GM23338 (cell line): ENCODE results near the gene TMEM255B. TPM values are rescaled to one million over a fixed set of nuclear protein-coding genes. Genes with fewer than 3 reads are reported as not detected.

Source experiments
- ATAC-seq: fragments of 200-7000 bp; cut with Tn5 transposase; 3 replicates; pipeline ENCODE4 v1.9.1; 2020
- DNase-seq: peaks from one replicate; pipeline ENCODE4 v3.0.0-alpha.2; 2015; ENCODE audit warnings: low spot score
- H2AFZ ChIP-seq: fragments of 200-600 bp; sonication (generic); 2 replicates; pipeline ENCODE4 v1.8.0; 2016; ENCODE audit warnings: antibody characterized with exemption, mild to moderate bottlenecking, moderate library complexity
- H3F3A ChIP-seq: fragments of 200-600 bp; sonication (generic); replicated peaks from 2 replicates; pipeline ENCODE4 v1.8.0; 2017; ENCODE audit warnings: antibody characterized with exemption, mixed run types, low read depth
- H3K27ac ChIP-seq: fragments of 200-600 bp; sonication (generic); 2 replicates; pipeline ENCODE4 v1.6.1; 2016; ENCODE audit warnings: low read depth
- H3K27me3 ChIP-seq: fragments of 200-600 bp; sonication (generic); 2 replicates; pipeline ENCODE4 v1.8.0; 2016; ENCODE audit warnings: mild to moderate bottlenecking, mixed run types, moderate library complexity; ENCODE audit not compliant: insufficient read depth
- H3K36me3 ChIP-seq: fragments of 200-600 bp; sonication (generic); 2 replicates; pipeline ENCODE4 v1.8.0; 2016; ENCODE audit warnings: mild to moderate bottlenecking; ENCODE audit not compliant: insufficient read depth
- H3K4me1 ChIP-seq: fragments of 200-600 bp; sonication (generic); 2 replicates; pipeline ENCODE4 v1.8.0; 2016; ENCODE audit warnings: mild to moderate bottlenecking, moderate library complexity; ENCODE audit not compliant: insufficient read depth
- H3K4me2 ChIP-seq: fragments of 200-600 bp; sonication (generic); 2 replicates; pipeline ENCODE4 v1.7.1; 2017; ENCODE audit warnings: mixed run types
- H3K4me3 ChIP-seq: fragments of 200-600 bp; sonication (generic); 2 replicates; pipeline ENCODE4 v1.6.1; 2016; ENCODE audit warnings: mixed run types
- H3K79me2 ChIP-seq: fragments of 200-600 bp; sonication (generic); replicated peaks from 2 replicates; pipeline ENCODE4 v1.8.0; 2017; ENCODE audit warnings: mild to moderate bottlenecking; ENCODE audit not compliant: insufficient read depth
- H3K9me2 ChIP-seq: fragments of 200-600 bp; sonication (generic); 2 replicates; pipeline ENCODE4 v1.8.0; 2017; ENCODE audit not compliant: insufficient read depth
- H4K20me1 ChIP-seq: fragments of 200-600 bp; sonication (generic); replicated peaks from 2 replicates; pipeline ENCODE4 v1.8.0; 2017; ENCODE audit warnings: mild to moderate bottlenecking; ENCODE audit not compliant: insufficient read depth
- H3K27ac Mint-ChIP-seq: 2 replicates; pipeline ENCODE4 v1.8.0; 2020; ENCODE audit warnings: inconsistent platforms, mild to moderate bottlenecking, moderate library complexity, mixed read lengths
- H3K27me3 Mint-ChIP-seq: 3 replicates; pipeline ENCODE4 v1.8.0; 2022; ENCODE audit warnings: low read depth, mild to moderate bottlenecking, moderate library complexity, mixed read lengths, inconsistent platforms; ENCODE audit not compliant: insufficient read depth, poor library complexity
- H3K36me3 Mint-ChIP-seq: 3 replicates; pipeline ENCODE4 v1.8.0; 2021; ENCODE audit warnings: low read depth, mild to moderate bottlenecking, inconsistent platforms, moderate library complexity, mixed read lengths
- H3K4me1 Mint-ChIP-seq: 3 replicates; pipeline ENCODE4 v1.8.0; 2020; ENCODE audit warnings: mild to moderate bottlenecking, inconsistent platforms, mixed read lengths
- H3K4me3 Mint-ChIP-seq: 3 replicates; pipeline ENCODE4 v1.8.0; 2021; ENCODE audit warnings: moderate library complexity, mild to moderate bottlenecking, inconsistent platforms, mixed read lengths
- H3K9me3 Mint-ChIP-seq: 3 replicates; pipeline ENCODE4 v1.8.0; 2020; ENCODE audit warnings: moderate library complexity, mild to moderate bottlenecking, inconsistent platforms, mixed read lengths
- CREB1 ChIP-seq: fragments of 250-450 bp; sonication (Bioruptor Pico); IDR thresholded peaks from 2 replicates; pipeline ENCODE4 v1.5.0; 2020; ENCODE audit warnings: low read depth, mild to moderate bottlenecking, moderate library complexity
- CTCF ChIP-seq, 2 experiments: fragments of 200-600 bp in 1 of 2; sonication (generic) in 1 of 2; conservative IDR thresholded peaks; 2 replicates each; pipeline versions ENCODE4 v1.5.1 to v1.6.1; 2016 to 2017; ENCODE audit warnings: antibody characterized with exemption in 2 of 2, low read depth in 2 of 2, mild to moderate bottlenecking in 2 of 2, moderate library complexity in 1 of 2
- ETS1 ChIP-seq: IDR thresholded peaks from 2 replicates; pipeline ENCODE4 v1.6.1; 2016; ENCODE audit warnings: antibody characterized with exemption
- EZH2 ChIP-seq: fragments of 200-600 bp; sonication (generic); IDR thresholded peaks from one replicate; pipeline ENCODE4 v1.8.0; 2017; ENCODE audit warnings: antibody characterized with exemption, mild to moderate bottlenecking, low read depth; ENCODE audit not compliant: unreplicated experiment
- EZH2phosphoT487 ChIP-seq: fragments of 200-600 bp; sonication (generic); IDR thresholded peaks from one replicate; pipeline ENCODE4 v1.8.1; 2018; ENCODE audit warnings: antibody characterized with exemption; ENCODE audit not compliant: unreplicated experiment
- JUNB ChIP-seq: IDR thresholded peaks from one replicate; pipeline ENCODE4 v1.6.1; 2016; ENCODE audit warnings: antibody characterized with exemption; ENCODE audit not compliant: unreplicated experiment
- NANOG ChIP-seq: IDR thresholded peaks from 2 replicates; pipeline ENCODE4 v1.6.1; 2016; ENCODE audit warnings: antibody characterized with exemption, borderline replicate concordance
- POLR2AphosphoS5 ChIP-seq: IDR thresholded peaks from 2 replicates; pipeline ENCODE4 v1.6.1; 2016; ENCODE audit warnings: antibody characterized with exemption, low read depth
- STAT1 ChIP-seq: IDR thresholded peaks from one replicate; pipeline ENCODE4 v1.6.1; 2016; ENCODE audit warnings: antibody characterized with exemption; ENCODE audit not compliant: unreplicated experiment
- ZNF114 ChIP-seq: fragments of 250-450 bp; sonication (Bioruptor Pico); IDR thresholded peaks from 2 replicates; pipeline ENCODE4 v1.5.0; 2020; ENCODE audit warnings: mild to moderate bottlenecking, moderate library complexity
- ZNF331 ChIP-seq: fragments of 250-450 bp; sonication (Bioruptor Pico); IDR thresholded peaks from 2 replicates; pipeline ENCODE4 v1.5.0; 2020; ENCODE audit warnings: low read depth, mild to moderate bottlenecking, moderate library complexity
- ZNF462 ChIP-seq: fragments of 250-450 bp; sonication (Bioruptor Pico); IDR thresholded peaks from 2 replicates; pipeline ENCODE4 v1.5.0; 2020; ENCODE audit warnings: mild to moderate bottlenecking, moderate library complexity
- polyA plus RNA-seq: library from polyadenylated mRNA; unstranded; fragments of >200 nt; fragmentation: Nextera tagmentation; extraction: Ambion mirVana; gene quantifications from 2 replicates; pipeline ENCODE4 v1.2.1, GENCODE V29; 2016
- total RNA-seq: library from RNA; depleted of rRNA; stranded (reverse); fragments of >200 nt; shearing (Covaris generic); gene quantifications from 2 replicates; pipeline ENCODE4 v1.2.3, GENCODE V29; 2014
- TF ChIP-seq, protein P1 (sequence below): IDR thresholded peaks from one replicate; pipeline ENCODE4 v1.6.1; 2018; ENCODE audit warnings: antibody characterized with exemption; ENCODE audit not compliant: unreplicated experiment

Gene TMEM255B
- total and polyA plus RNA-seq, 2 experiments from 2014 or later = 0.69 to 4.4 TPM

DNA sequence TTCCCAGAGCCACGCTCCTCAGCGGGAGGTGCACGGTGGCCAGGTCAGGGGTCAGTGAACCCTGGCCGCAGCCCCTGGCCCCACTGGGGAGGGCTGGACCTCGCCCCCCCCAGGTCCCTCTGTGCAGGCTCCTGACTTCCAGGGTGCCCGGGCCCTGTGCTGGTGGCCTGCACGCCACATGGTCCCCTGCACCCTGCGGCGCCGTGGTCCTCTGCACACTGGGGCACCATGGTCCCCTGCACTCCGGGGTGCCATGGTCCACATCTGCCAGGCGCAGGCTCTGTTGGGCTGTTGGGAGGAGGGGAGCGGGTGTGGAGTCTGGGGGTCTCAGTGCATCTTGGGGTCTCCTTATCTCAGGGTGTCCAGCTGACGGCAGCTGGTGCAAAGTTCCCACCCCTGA lies 23.3 kb upstream of the TMEM255B start:
- TF ChIP-seq POLR2AphosphoS5 = no peak
- no peak for TF ChIP-seq STAT1
- no peak for TF ChIP-seq ZNF331 (CRISPR knock-in tag)
- no peak for TF ChIP-seq ETS1
- TF ChIP-seq ZNF114 (CRISPR knock-in tag) = no peak
- TF ChIP-seq ZNF462 (CRISPR knock-in tag) = no peak
- no peak for TF ChIP-seq NANOG
- no peak for TF ChIP-seq EZH2
- no peak for TF ChIP-seq JUNB
- no peak for TF ChIP-seq CREB1
- TF ChIP-seq CTCF (conservative IDR thresholded peaks at IDR 0.05; ENCODE audit: low read depth in 2 of 2) = no peak
- no peak for TF ChIP-seq EZH2phosphoT487
- TF ChIP-seq, protein P1, sequence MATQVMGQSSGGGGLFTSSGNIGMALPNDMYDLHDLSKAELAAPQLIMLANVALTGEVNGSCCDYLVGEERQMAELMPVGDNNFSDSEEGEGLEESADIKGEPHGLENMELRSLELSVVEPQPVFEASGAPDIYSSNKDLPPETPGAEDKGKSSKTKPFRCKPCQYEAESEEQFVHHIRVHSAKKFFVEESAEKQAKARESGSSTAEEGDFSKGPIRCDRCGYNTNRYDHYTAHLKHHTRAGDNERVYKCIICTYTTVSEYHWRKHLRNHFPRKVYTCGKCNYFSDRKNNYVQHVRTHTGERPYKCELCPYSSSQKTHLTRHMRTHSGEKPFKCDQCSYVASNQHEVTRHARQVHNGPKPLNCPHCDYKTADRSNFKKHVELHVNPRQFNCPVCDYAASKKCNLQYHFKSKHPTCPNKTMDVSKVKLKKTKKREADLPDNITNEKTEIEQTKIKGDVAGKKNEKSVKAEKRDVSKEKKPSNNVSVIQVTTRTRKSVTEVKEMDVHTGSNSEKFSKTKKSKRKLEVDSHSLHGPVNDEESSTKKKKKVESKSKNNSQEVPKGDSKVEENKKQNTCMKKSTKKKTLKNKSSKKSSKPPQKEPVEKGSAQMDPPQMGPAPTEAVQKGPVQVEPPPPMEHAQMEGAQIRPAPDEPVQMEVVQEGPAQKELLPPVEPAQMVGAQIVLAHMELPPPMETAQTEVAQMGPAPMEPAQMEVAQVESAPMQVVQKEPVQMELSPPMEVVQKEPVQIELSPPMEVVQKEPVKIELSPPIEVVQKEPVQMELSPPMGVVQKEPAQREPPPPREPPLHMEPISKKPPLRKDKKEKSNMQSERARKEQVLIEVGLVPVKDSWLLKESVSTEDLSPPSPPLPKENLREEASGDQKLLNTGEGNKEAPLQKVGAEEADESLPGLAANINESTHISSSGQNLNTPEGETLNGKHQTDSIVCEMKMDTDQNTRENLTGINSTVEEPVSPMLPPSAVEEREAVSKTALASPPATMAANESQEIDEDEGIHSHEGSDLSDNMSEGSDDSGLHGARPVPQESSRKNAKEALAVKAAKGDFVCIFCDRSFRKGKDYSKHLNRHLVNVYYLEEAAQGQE = no peak
- no peak for ATAC-seq
- H3K27ac Mint-ChIP-seq = no peak overlapping the region

More for the DNA sequence above, 23.3 kb upstream of the TMEM255B start:
- Histone ChIP-seq H3K4me2 (no peak overlapping the region), H3K36me3 (no peaks in the 10 kb centered on the region), H3K4me1 (no peaks in the 10 kb centered on the region), H3K4me3 (no peak overlapping the region), H2AFZ (no peak overlapping the region), H3K79me2 (no peaks in the 10 kb centered on the region), H3K27me3 (no peaks in the 10 kb centered on the region), H3K27ac (no peak overlapping the region), H3K9me2 (no peaks in the 10 kb centered on the region), H4K20me1 (no peaks in the 10 kb centered on the region), H3F3A (peaks cover 13% of the 10 kb centered on the region)
- Mint-ChIP-seq H3K9me3 (peaks cover 25% of the 10 kb centered on the region), H3K4me1 (no peaks in the 10 kb centered on the region), H3K36me3 (peaks cover 6% of the 10 kb centered on the region; the same call in 1 of the 3 replicates), H3K4me3 (no peak overlapping the region), H3K27me3 (peaks cover 18% of the 10 kb centered on the region)
- DNase-seq = no peak
